HG02973 (cell line): Measurements from ENCODE around the gene MYH4.

Experiments
- ATAC-seq: cut with Tn5 transposase; IDR thresholded peaks from one replicate; pipeline ENCODE4 v1.9.1; 2021; ENCODE audit warnings: moderate library complexity; ENCODE audit not compliant: unreplicated experiment

MYH4 gene

GRCh38 chr17:10421900-10422542 is 47.3 kb downstream of the MYH4 start, which contains the start of gene MYH8:
Gene MYH8 (minus strand): TSS chr17:10421950. CDS start chr17:10420227, 1,723 bp downstream.
- no peak for ATAC-seq

- no peak for ATAC-seq
These were observed 48.1 kb downstream of the MYH4 start for GRCh38 chr17:10421211-10421610.

GRCh38 chr17:10420811-10421210 is 48.5 kb downstream of the MYH4 start:
- ATAC-seq: no peak

GRCh38 chr17:10417431-10417830 is 51.9 kb downstream of the MYH4 start:
- no peak for ATAC-seq

- ATAC-seq: no peak
These were observed 54.2 kb downstream of the MYH4 start for GRCh38 chr17:10415161-10415560.

GRCh38 chr17:10403589-10403988 is 65.8 kb downstream of the MYH4 start:
- no peak for ATAC-seq

GRCh38 chr17:10398352-10398751 is 71.0 kb downstream of the MYH4 start:
- ATAC-seq: no peak

- ATAC-seq: no peak
These were observed 72.7 kb downstream of the MYH4 start for GRCh38 chr17:10396524-10397163.

GRCh38 chr17:10394201-10394887 is 75.0 kb downstream of the MYH4 start:
- ATAC-seq: no peak
